SK-N-DZ (cell line): ENCODE measurements around the gene KDM4C.
"Not testable (repeated sequence)": the region's sequence is repeated elsewhere in the genome, so short reads cannot be mapped to it uniquely, and the experiment has no call there.

Experiments
- DNase-seq: peaks from one replicate; pipeline ENCODE4 v3.0.0-alpha.2; 2015; ENCODE audit warnings: low spot score

Gene KDM4C

DNA sequence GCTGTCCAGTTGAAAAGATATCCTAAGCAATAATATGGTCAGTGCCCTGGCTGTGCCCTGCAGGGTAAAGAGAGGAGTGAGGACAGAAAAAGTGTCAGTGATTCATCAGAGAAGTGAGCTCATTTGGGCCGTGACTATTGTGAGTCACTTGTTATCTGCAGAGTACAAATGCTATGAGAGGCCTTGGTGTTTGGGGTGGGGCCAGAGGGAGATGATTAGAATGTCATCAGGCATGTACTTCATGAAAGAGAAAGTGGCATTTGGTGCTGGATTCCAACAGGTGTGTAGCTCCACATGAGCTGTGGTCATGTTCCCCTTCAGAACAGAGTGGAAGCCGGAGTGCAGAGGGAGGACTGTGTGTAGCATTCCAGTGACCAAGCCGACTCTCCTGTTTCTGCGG is 174.1 kb downstream of the KDM4C start:
- no peak for DNase-seq

DNA sequence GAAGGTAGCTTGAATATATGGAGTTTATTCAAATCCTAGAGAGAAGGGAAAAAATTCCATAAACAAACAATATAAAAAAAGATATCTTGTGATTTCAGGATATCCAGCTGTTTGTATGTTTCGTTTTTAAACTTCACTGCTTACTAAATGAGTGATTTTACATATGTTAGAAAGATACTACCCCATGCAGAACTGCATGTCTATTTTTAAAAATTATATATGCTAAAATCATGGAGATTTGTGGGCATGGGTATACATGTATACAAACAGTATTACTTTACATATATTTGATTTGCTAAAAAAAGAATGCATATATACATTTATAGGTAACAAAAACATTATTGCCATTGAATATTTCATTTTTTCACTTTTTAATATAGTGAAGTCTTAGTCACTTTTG is 178.3 kb downstream of the KDM4C start:
- no peak for DNase-seq

DNA sequence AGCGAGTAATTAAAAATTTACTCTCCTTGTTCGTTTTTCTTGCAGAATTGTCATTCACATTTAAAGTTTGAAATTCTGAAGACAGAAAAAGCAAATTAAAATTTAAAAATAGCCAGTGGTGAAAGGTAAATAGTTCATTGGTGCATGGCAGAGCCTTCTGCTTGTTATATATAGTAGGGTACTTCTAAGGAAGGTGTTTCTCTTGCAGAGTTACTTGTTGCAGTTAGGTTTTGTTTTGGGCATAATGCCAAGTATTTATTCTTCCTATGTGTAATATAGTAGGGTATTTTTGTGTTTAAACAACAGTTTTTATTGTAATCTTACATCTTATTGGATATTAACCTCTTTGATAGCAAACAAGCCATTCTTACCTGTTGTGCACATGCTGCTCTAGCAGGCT is 179.4 kb downstream of the KDM4C start:
- DNase-seq = no peak

DNA sequence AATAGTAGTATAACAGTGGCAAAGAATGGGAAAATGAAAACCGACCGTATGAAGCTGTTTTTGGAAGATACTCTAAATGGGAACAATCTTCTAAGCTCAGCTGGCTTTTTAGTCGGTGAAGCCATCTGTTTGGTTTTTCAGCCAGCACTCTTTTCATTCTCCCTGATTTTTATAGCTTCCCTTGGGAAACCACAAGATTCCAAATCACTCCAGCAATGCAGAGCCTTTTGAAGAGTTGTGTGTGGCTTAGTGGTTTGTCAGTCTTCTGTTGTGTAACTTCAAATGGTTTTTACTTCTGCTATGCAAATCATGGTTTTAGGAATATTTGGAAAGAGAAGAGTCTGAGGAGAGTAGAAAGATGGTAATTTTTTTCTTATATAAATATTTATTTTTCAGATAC is 180.7 kb downstream of the KDM4C start:
- no peak for DNase-seq

DNA sequence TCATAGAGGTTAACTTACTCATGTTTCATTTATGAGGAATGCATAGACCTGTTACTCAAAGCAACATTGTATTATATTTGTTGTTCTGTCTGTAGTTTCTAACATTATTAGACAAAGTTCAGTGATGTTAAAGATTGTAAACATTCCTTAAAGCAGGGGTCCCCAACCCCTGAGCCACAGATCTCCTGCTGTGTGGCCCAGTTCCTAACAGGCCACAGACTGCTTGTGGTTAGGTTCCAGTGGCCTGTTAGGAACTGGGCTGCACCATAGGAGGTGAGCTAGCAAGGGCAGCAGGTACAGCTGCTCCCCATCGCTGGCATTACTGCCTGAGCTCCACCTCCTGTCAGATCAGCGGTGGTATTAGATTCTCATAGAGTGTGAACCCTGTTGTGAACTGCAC is 181.1 kb downstream of the KDM4C start:
- no peak for DNase-seq

DNA sequence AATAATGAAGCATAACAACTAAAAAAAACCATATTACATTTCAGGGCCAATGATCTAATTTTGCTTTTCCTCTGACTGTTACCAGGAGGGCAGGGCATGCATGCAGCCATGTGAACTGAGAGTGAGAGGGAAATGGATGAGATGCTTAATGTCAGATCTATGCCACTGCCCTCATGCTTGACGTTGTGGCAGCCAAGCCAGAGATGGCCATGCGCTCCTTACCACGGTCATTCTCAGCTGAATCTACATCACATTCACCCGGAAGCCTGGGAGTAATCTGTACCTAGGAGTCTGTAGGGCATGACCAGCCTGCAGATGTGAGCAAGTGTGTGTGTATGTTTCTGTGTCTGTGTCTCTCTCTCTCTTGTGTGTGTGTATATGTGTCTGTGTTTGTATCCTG is 183.7 kb downstream of the KDM4C start:
- no peak for DNase-seq

DNA sequence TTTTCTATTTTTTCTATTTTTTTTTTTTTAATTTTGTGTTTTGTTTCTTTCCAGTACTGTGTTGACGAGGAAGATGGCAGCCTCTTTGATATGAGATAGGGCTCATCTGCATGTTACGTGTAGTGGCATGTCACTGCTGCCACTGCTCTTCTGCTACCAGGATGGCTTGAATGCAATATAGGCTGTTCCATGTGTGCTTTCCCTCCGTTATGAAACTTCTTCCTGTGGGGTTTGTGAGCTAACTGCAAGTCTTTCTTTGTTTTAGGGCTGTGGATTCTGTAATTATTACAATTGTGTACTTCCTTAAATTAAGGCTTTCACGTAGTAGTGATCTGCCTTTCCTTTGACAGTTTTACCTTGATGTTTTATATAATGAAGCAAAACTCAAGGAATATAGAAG is 184.6 kb downstream of the KDM4C start:
- no peak for DNase-seq

DNA sequence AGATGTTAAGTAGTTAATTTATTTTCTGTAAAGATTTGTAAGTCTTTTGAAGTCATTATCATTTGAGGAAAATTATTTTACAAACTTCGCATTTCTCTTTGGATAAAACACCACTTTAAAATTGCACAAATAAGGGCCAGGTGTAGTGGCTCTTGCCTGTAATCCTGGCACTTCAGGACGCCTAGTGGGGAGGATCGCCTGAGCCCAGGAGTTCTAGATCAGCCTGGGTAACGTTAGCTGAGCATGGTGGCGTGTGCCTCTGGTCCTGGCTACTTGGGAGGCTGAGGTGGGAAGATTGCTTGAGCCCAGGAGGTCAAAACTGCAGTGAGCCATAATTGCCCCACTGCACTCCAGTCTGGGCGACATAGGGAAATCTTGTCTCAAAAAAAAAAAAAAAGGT is 185.5 kb downstream of the KDM4C start:
- no peak for DNase-seq

DNA sequence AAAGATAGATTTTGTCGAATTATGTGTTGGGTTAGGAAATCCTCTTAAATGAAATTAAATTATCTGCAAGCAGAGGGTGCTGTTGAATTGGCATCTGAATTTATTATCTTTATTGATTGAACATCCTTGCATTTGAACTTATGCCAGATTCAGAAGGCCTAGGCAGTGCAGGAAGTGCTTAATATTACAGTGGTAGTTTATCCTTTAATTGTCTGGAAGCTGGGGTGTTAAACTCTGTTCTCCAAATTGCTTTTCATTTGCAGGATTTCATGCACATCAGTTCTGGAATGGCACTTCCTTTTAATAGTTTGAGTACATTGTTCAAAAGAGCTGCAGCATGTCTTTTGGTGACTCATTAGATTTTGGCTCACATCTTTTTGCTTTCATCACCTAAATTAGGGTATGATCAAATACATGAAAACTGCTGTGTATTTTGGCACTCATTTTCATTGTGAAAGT is 186.3 kb downstream of the KDM4C start:
- DNase-seq = no peak

DNA sequence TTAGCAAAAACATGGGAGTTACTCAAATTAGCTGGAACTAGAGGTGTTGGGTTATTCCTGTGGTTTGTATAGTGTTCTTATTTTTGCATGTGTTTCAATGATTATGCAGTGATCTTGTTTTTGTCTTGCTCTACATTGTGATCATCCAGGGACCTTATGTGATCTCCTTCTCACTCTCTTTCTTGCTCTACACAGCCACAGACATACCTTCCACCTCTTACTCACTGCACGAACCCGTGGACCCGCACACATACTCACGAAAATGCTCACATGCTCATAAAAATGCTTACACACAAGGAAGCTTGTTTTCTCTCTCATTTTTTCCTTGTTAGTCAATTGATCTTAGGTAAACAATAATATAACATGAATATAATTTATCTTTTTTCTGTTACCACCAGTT is 187.1 kb downstream of the KDM4C start:
- no peak for DNase-seq

DNA sequence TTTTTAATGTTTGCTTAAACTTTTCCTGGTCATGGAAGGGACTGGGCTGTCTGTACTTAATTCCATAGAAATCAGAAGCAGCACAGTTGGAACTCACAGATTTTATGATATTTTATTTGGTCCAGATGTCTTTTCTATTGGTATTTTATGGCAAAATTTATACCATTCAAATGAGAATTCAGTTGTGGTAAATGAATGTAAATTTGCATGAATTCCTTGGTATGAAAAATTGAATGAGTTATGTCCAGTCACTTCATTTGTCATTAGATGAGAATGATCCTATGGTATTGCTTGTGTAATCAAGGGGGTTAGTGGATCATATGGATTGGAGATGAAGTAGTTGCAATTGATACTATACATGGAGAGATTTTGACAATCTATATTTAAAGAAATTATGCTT is 188.0 kb downstream of the KDM4C start:
- no peak for DNase-seq

DNA sequence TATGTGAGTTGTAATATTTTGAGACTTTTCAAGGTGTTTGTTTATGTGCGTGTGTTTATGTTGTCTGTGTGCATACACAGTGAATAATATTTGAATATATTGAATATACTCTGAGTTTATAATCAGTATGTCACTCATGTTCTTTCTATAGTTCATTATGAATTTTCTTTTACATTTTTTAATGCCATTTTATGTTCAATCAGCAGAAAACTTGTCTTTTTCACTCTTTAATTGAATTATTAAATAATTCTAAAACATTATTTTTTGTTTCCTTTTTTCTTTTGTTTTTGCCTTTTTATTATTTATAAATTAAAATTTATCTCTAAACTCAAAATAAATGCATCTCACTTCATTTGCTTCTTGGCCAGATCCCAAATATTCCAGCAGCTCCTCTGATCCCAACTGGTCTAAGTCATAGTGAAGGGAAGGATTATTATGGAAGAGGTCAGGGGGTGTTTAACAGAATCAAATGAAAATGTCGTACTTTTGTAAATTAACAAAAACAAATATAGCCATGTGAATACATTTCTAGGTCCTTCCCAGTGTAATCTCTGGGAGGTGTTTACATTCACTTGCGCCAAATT is 188.9 kb downstream of the KDM4C start:
- DNase-seq = no peak

DNA sequence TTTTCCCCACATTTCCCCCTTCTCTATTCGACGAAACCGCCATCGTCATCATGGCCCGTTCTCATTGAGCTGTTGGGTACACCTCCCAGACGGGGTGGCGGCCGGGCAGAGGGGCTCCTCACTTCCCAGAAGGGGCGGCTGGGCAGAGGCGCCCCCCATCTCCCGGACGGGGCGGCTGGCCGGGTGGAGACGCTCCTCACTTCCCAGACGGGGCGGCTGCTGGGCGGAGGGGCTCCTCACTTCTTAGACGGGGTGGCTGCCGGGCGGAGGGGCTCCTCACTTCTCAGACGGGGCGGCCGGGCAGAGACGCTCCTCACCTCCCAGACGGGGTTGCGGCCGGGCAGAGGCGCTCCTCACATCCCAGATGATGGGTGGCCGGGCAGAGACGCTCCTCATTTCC is 191.1 kb downstream of the KDM4C start:
- not testable (repeated sequence) for DNase-seq

DNA sequence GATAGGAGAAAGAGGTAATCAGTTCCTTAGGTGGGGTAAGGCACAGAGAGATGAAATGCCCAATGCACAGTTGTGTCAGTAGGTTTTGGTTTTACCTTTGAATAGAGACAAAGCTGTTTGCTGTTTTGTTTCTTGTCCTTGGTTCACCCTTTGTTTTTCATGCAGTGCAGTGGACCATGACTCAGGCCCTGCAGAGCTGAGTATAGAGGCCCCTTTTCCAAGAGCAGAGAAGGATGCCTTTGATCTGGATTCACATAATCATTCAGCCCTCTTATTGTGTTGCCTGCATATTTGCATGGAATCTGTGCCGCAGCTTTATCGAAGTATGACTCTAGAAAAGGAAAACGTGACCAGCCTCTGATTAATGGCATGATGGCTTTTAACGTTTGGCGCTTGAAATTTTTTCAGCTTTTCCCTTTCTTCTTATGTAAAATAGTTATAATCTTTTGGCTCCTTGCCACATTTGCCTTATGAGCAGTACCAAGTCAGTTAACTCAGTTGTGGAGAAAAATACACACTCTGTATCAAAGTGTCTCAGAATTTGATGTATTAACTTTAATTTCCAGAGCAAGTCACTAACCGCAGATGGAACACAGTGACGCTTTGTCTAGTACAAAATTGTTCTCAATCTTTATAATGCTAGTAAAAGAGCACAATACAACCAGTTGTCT is 197.6 kb downstream of the KDM4C start:
- no peak for DNase-seq

DNA sequence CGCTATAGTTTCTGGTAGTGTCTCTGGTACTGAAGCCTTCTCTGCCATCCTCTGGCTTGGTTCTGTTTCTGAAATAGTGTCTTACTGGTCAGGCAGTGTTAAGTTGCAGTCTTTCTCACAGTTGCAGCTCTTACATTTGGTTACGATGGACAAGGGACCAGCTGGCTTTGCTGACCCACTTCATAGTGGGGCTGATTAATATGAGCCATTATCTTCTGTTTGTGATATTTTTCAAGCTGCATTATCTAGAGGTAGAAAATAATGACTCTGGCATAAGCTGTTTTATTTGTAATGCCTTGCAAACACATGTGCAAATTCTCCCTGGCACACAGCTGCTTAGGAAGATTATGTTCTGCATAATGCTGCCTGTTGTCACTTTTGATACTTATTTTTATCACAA is 199.1 kb downstream of the KDM4C start:
- no peak for DNase-seq

DNA sequence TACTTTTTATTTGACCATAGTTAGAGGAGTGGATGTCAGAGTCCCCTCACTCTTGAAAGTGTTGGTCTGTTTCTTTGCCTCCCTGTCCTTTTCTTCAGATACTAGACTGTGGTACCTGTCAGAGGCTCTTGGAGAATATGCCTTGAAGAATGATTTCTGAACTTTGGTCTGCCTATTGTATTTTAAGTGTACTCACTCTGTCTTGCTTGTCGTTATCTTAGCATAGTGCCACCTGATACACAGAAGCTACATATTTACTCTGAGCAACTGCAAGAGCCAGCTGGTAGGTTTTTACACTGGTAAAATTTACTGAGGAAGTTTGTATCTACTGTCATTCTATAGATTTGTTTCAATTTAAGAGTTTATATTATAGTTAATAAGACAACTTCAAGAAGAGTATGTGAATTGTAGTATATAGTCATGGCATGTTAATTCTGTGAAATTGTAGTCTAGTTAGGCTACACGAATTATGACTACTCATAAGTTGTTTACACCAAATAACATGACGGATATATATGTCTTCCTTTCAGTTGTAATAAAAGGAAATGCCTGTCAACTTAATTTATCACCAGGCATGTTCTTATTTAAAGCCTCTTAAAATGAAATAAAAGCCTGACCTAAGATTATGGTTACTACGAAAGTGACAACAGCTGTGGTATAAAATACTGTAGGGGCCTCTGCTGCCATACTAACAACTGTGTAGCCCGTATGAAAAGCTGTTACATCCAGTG is 201.7 kb downstream of the KDM4C start:
- no peak for DNase-seq

DNA sequence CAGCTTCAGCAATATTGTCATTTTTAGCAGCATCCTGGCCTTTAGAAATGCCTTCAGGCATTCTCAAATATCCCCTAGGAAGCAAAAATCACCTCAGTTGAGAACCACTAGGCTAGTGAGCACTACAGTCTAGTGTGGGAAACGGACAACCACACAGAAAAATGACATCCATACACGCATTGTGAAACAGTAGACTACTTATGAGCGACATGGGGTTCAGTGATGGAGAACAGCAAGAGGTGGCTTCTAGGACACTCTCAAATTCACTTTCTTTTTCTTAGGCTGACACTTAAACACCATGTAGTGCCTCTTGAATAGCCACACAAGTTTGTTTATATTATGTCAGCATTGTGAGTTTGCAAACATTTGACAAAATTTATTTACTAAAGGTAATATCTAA is 203.0 kb downstream of the KDM4C start:
- DNase-seq = no peak

DNA sequence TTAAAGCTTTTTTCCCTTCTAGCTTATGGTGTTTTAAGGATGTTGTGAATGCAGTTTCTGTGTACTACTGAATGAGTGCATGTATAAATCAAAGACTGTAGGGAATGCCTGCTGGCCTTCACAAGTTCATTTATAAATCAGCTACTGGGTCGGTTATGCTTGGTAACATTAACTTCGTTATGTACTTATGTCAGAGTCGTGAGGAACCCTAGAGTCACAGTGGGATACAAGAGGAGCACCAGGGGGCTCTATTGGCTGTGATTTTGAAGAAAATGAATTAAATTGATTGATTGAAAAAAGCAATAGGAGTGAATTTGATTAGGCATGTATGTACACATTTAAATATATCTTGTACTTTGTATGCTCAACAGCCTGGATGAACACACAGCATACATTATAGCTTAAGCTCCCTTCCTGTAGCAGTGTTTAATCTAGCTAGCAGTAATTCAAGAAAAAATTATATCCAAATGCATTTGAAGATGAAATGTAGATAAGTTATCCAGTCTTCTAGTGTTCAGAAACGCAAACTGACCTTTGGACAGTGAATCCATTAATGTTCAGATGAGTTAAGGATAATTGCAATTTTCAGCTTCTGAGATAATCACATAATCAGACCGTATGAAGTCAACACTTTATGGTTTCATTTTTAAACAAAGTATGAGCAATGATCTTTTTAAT is 204.2 kb downstream of the KDM4C start:
- peak; percentile 3 for DNase-seq

DNA sequence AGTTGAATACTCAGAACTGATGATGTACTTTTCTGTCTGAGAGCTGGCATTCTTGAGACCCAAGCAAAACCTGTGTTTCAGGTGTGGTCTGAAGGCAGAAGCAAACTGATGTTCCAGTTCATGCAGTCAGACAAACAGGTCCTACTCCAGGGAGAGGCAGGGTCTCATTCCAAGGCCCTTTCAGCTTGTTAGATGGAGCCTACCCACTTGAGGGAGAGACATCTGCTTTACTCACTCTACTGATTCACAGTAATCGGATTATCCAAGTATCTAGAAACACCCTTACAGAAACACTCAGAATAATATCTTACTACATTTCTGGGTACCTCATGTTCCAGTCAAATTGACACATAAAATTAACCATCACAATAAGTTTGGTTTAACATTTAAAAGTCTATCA is 207.8 kb downstream of the KDM4C start:
- peak; percentile 5 for DNase-seq

DNA sequence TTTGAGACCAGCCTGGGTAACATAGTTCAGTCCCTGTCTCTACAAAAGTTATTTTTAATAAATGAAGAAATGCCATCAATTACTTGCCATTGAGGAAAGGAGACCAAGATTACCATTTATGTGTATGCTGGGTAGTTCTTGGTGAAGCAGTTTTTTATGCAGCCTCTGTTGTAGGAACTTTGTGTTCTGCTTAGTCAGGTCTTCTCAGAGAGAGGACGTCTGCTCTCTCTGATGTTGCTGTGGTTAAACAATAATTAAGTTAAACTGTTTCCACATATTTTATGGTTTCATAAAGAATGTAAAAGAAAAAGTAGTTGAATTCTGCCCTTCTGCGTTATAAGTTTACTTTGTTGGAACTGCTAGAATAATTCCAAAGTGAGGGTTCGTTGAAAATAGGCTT is 210.5 kb downstream of the KDM4C start:
- DNase-seq = no peak

DNA sequence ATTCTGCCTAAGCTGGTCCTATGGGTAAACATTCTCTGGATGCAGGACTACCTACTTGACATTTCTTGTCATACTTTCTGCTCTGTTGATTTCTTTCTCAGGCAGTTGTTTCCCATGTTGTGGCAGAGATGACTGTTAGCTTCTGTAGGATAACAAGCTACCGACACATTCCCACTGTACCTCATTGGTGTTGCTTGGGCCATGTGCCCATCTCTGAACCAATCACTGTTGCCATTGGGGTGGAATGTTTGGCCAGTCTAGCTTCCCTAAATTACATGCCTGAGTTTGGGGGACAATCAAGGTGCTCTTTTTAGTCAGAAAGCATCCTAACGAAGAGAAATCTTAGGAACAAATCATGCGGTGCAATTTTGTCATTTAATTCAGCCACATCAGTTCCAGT is 212.0 kb downstream of the KDM4C start:
- no peak for DNase-seq

DNA sequence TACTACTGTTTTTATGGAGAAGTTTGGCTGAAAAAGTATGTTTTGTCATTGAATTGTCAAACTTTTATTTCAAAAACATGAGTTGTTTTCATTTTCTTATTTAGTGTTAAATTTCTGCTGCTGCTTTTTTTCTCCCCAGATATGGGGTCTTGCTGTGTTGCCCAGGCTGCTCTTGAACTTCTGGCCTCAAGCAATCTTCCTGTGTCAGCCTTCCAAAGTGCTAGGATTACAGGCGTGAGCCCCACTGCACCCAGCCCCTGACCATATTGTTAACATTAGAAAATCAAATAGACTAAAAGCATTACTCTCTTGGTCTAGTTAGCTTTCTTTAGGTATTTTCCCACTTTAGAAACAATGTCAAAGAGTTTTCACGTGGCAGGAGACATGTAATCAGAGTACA is 215.3 kb downstream of the KDM4C start:
- no peak for DNase-seq

DNA sequence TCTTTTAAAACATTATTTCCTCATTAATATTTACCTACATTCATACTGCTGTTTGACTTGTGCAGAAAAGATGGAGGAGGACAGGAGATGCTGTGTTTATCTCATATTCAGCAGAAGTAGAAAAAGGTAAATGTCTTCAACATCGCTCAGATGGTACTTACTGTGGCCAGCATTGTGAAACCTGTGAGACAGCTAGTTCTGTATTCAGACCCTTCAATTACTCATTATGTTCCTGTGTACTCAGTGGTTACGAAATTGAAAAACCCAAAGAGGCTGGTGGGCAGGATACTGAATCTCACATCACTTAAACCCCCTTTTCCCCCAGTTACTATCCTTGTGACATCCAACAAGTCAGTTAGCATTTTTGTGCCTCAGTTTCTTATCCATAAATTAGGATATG is 216.0 kb downstream of the KDM4C start:
- no peak for DNase-seq
